ENCODE data around the gene MSI1. TPM values are rescaled to one million over a fixed set of nuclear protein-coding genes. Genes with fewer than 3 reads are reported as not detected.

The MSI1 gene
- total and polyA plus RNA-seq, 2 experiments from 2014 or later = 12.8 to 16.9 TPM

GRCh38 chr12:120339256-120339655 is 29.7 kb downstream of the MSI1 start:
- H3K4me3 Mint-ChIP-seq = no peak overlapping the region
- H3K27ac ChIP-seq (ENCODE audit: low read depth) = no peak overlapping the region

GRCh38 chr12:120337730-120338129 is 31.2 kb downstream of the MSI1 start:
- no peaks in the 10 kb centered on the region for H4K20me1 ChIP-seq (replicated peaks; ENCODE audit: insufficient read depth)
- TF ChIP-seq EZH2 (IDR thresholded peaks at IDR 0.05; ENCODE audit: low read depth, unreplicated experiment) (no peak), ETS1 (IDR thresholded peaks at IDR 0.05) (no peak), JUNB (IDR thresholded peaks at IDR 0.05; ENCODE audit: unreplicated experiment) (no peak), ZNF114 (CRISPR knock-in tag; IDR thresholded peaks at IDR 0.05) (no peak), ZNF331 (CRISPR knock-in tag; IDR thresholded peaks at IDR 0.05; ENCODE audit: low read depth) (no peak), REST (IDR thresholded peaks at IDR 0.05; ENCODE audit: unreplicated experiment) (no peak), STAT1 (IDR thresholded peaks at IDR 0.05; ENCODE audit: unreplicated experiment) (no peak), CTCF (conservative IDR thresholded peaks at IDR 0.05; ENCODE audit: low read depth in 2 of 2) (no peak), POLR2AphosphoS5 (IDR thresholded peaks at IDR 0.05; ENCODE audit: low read depth) (no peak), EZH2phosphoT487 (IDR thresholded peaks at IDR 0.05; ENCODE audit: unreplicated experiment) (no peak), CREB1 (CRISPR knock-in tag; IDR thresholded peaks at IDR 0.05; ENCODE audit: low read depth) (no peak)

More at GRCh38 chr12:120339256-120339655, 29.7 kb downstream of the MSI1 start:
- H3F3A ChIP-seq (replicated peaks; ENCODE audit: low read depth) = no peaks in the 10 kb centered on the region
- TF ChIP-seq ZNF114 (CRISPR knock-in tag; IDR thresholded peaks at IDR 0.05) = no peak
- no peak for TF ChIP-seq STAT1 (IDR thresholded peaks at IDR 0.05; ENCODE audit: unreplicated experiment)
- TF ChIP-seq NANOG (IDR thresholded peaks at IDR 0.05; ENCODE audit: borderline replicate concordance) = no peak
- TF ChIP-seq CTCF (conservative IDR thresholded peaks at IDR 0.05; ENCODE audit: low read depth in 2 of 2) = no peak
- H2AFZ ChIP-seq = no peak overlapping the region
- no peak overlapping the region for H3K4me2 ChIP-seq
- Mint-ChIP-seq H3K27ac (no peak overlapping the region), H3K4me1 (peaks cover 4% of the 10 kb centered on the region; the same call in 1 of the 3 replicates), H3K27me3 (ENCODE audit: insufficient read depth, low read depth, poor library complexity) (peaks cover 28% of the 10 kb centered on the region), H3K9me3 (peaks cover 39% of the 10 kb centered on the region), H3K36me3 (ENCODE audit: low read depth) (peaks cover 36% of the 10 kb centered on the region)
- no peaks in the 10 kb centered on the region for H3K9me2 ChIP-seq (ENCODE audit: insufficient read depth)
- no peaks in the 10 kb centered on the region for H3K79me2 ChIP-seq (replicated peaks; ENCODE audit: insufficient read depth)
- no peak overlapping the region for H3K4me3 ChIP-seq
- H3K36me3 ChIP-seq (ENCODE audit: insufficient read depth) = no peaks in the 10 kb centered on the region
- no peak for ATAC-seq
- no peaks in the 10 kb centered on the region for H3K4me1 ChIP-seq (ENCODE audit: insufficient read depth)
- no peak for DNase-seq (ENCODE audit: low spot score)
- no peaks in the 10 kb centered on the region for H3K27me3 ChIP-seq (ENCODE audit: insufficient read depth)
- H4K20me1 ChIP-seq (replicated peaks; ENCODE audit: insufficient read depth) = no peaks in the 10 kb centered on the region

More at GRCh38 chr12:120337730-120338129, 31.2 kb downstream of the MSI1 start:
- Histone ChIP-seq H3K4me1 (ENCODE audit: insufficient read depth) (no peaks in the 10 kb centered on the region), H3F3A (replicated peaks; ENCODE audit: low read depth) (no peaks in the 10 kb centered on the region), H3K27me3 (ENCODE audit: insufficient read depth) (no peaks in the 10 kb centered on the region), H3K36me3 (ENCODE audit: insufficient read depth) (no peaks in the 10 kb centered on the region), H3K9me2 (ENCODE audit: insufficient read depth) (no peaks in the 10 kb centered on the region), H2AFZ (no peak overlapping the region), H3K79me2 (replicated peaks; ENCODE audit: insufficient read depth) (no peaks in the 10 kb centered on the region), H3K4me2 (no peak overlapping the region), H3K4me3 (no peak overlapping the region), H3K27ac (ENCODE audit: low read depth) (no peak overlapping the region)
- Mint-ChIP-seq H3K4me3 (no peak overlapping the region), H3K27me3 (ENCODE audit: insufficient read depth, low read depth, poor library complexity) (peaks cover 25% of the 10 kb centered on the region), H3K9me3 (peaks cover 39% of the 10 kb centered on the region), H3K27ac (no peak overlapping the region), H3K36me3 (ENCODE audit: low read depth) (peaks cover 24% of the 10 kb centered on the region), H3K4me1 (peaks cover 4% of the 10 kb centered on the region; the same call in 1 of the 3 replicates)
- DNase-seq (ENCODE audit: low spot score) = no peak
- no peak for ATAC-seq
